CD4-positive, alpha-beta T cell (primary cell): ENCODE results near the gene SSUH2. TPM values are rescaled to one million over a fixed set of nuclear protein-coding genes. Genes with fewer than 3 reads are reported as not detected.

Experiments
- ATAC-seq: fragments of 200-7000 bp; cut with Tn5 transposase; one replicate; pipeline ENCODE4 v1.10.0; 2022; ENCODE audit warnings: mild to moderate bottlenecking; ENCODE audit not compliant: poor library complexity
- CTCF ChIA-PET: fragments of 350-600 bp; sonication (Branson Sonifier 250); formaldehyde crosslinking; loops from one replicate; lab custom pipeline; 2021; ENCODE audit warnings: antibody characterized with exemption, inconsistent platforms; lab: Charles Lee
- POLR2A ChIA-PET: fragments of 350-600 bp; sonication (Branson Sonifier 250); formaldehyde crosslinking; loops from one replicate; lab custom pipeline; 2021; ENCODE audit warnings: antibody characterized with exemption, inconsistent platforms; lab: Charles Lee
- DNase-seq, 14 experiments: peaks; one replicate each; pipeline ENCODE4 v3.0.0-alpha.2; 2013 to 2020; ENCODE audit warnings: mixed read lengths in 2 of 14
- H3K27ac ChIP-seq, 2 donors: one replicate each; pipeline versions ENCODE4 v1.5.1 to v1.7.0; 2013; ENCODE audit warnings: low read length in 2 of 2, low read depth in 1 of 2, mild to moderate bottlenecking in 1 of 2
- H3K27me3 ChIP-seq, 2 experiments: 1 replicate in 1 of 2; 2 replicates in 1 of 2; pipeline versions ENCODE4 v1.6.1 to v1.7.0; 2013; ENCODE audit warnings: low read length in 2 of 2, control low read depth in 1 of 2, mild to moderate bottlenecking in 1 of 2, moderate library complexity in 1 of 2; ENCODE audit not compliant: insufficient read depth in 2 of 2, control insufficient read depth in 1 of 2
- H3K36me3 ChIP-seq: one replicate; pipeline ENCODE4 v1.6.1; 2013; ENCODE audit warnings: low read length, control low read depth; ENCODE audit not compliant: insufficient read depth
- H3K4me1 ChIP-seq: one replicate; pipeline ENCODE4 v1.6.1; 2013; ENCODE audit warnings: low read length, control low read depth; ENCODE audit not compliant: insufficient read depth
- H3K4me3 ChIP-seq: one replicate; pipeline ENCODE4 v1.5.1; 2013; ENCODE audit warnings: mild to moderate bottlenecking, low read length, moderate library complexity
- H3K9me3 ChIP-seq, 2 experiments: 1 replicate in 1 of 2; 2 replicates in 1 of 2; pipeline versions ENCODE4 v1.6.1 to v1.7.0; 2013; ENCODE audit warnings: low read length in 2 of 2, mild to moderate bottlenecking in 2 of 2, control low read depth in 1 of 2, moderate library complexity in 1 of 2; ENCODE audit not compliant: control insufficient read depth in 1 of 2, insufficient read depth in 1 of 2
- H3K27ac Mint-ChIP-seq: one replicate; pipeline ENCODE4 v1.8.0; 2020; ENCODE audit warnings: mixed read lengths
- H3K27me3 Mint-ChIP-seq: one replicate; pipeline ENCODE4 v1.8.0; 2021; ENCODE audit warnings: mixed read lengths
- H3K36me3 Mint-ChIP-seq: one replicate; pipeline ENCODE4 v1.8.0; 2021; ENCODE audit warnings: low read depth, mixed read lengths
- H3K4me1 Mint-ChIP-seq: one replicate; pipeline ENCODE4 v1.8.0; 2021; ENCODE audit warnings: low read depth, mixed read lengths
- H3K4me3 Mint-ChIP-seq: one replicate; pipeline ENCODE4 v1.8.0; 2020; ENCODE audit warnings: mild to moderate bottlenecking, mixed read lengths
- H3K9me3 Mint-ChIP-seq: one replicate; pipeline ENCODE4 v1.8.0; 2020; ENCODE audit warnings: mixed read lengths
- CTCF ChIP-seq: fragments of 200-600 bp; IDR thresholded peaks from one replicate; pipeline ENCODE4 v1.8.0; 2022; ENCODE audit warnings: antibody characterized with exemption, mild to moderate bottlenecking
- intact Hi-C, 2 experiments: fragments of 100-400 bp; cut with DNase I in 1 of 2; cut with micrococcal nuclease in 1 of 2; formaldehyde crosslinking; loops; one replicate each; pipeline versions ENCODE4 v1.15.1 to v1.9.0; 2023 to 2025; cut with DNase I, micrococcal nuclease
- total RNA-seq, 174 experiments: library from RNA in 2 of 174; stranded (reverse) in 2 of 174; gene quantifications; one replicate each; pipeline ENCODE4 v1.2.3 and lab custom pipeline; 2021 to 2026

Gene SSUH2
- total RNA-seq, 2 experiments from 2014 or later, result not detected

- TF ChIP-seq CTCF, result no peak
- H3K27ac Mint-ChIP-seq, result no peak overlapping the region
- Histone ChIP-seq H3K4me3 (no peak overlapping the region), H3K27me3 (peaks cover 0 to 2% of the 10 kb centered on the region in 2 experiments), H3K9me3 (no peaks in the 10 kb centered on the region), H3K4me1 (no peaks in the 10 kb centered on the region), H3K36me3 (no peaks in the 10 kb centered on the region), H3K27ac (no peak overlapping the region)
- POLR2A ChIA-PET, result no interaction called here
- DNase-seq (no peak), ATAC-seq (no peak)
- no peaks in the 10 kb centered on the region for H3K9me3 Mint-ChIP-seq
- CTCF ChIA-PET, result no interaction called here
- H3K4me3 Mint-ChIP-seq, result no peak overlapping the region
- H3K27me3 Mint-ChIP-seq, result peaks cover 31% of the 10 kb centered on the region
- no peaks in the 10 kb centered on the region for H3K36me3 Mint-ChIP-seq
- intact Hi-C loops, result no loop called here
- no peaks in the 10 kb centered on the region for H3K4me1 Mint-ChIP-seq
Measured at GRCh38 chr3:8667463-8668091, 23.0 kb upstream of the SSUH2 start.

DNA sequence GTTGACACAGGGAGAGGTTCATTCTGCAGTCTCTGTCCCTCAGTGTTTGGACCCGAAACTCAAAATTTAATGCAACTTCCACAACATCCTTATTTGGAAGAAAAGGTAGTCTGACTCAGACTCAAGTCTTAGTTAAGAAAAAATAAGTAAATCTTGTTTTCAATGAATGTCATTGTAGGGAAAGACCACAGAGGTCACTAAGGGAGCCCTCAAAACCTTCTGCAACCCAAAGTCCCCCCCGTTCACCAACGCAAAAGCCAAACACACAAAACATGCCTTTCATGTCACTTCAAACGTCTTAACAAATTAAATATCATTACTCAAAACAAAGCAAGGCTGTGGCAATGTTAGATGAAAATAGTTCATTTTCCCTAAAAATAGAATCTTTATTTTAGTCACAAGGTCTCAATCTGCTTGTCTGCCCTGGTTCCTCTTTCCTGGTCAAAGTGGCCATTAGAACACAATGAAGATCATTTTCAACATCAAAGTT is 20.9 kb upstream of the SSUH2 start:
- Histone ChIP-seq H3K27ac (no peak overlapping the region), H3K9me3 (no peaks in the 10 kb centered on the region), H3K4me1 (no peaks in the 10 kb centered on the region), H3K4me3 (no peak overlapping the region), H3K27me3 (peaks cover 0 to 2% of the 10 kb centered on the region in 2 experiments), H3K36me3 (no peaks in the 10 kb centered on the region)
- Mint-ChIP-seq H3K4me3 (no peak overlapping the region), H3K27ac (no peak overlapping the region), H3K9me3 (no peaks in the 10 kb centered on the region), H3K27me3 (peaks cover 40% of the 10 kb centered on the region), H3K4me1 (no peaks in the 10 kb centered on the region), H3K36me3 (no peaks in the 10 kb centered on the region)
- intact Hi-C loops, result no loop called here
- ChIA-PET CTCF (no interaction called here), POLR2A (no interaction called here)
- no peak for DNase-seq
- no peak for TF ChIP-seq CTCF
- ATAC-seq, result no peak

DNA sequence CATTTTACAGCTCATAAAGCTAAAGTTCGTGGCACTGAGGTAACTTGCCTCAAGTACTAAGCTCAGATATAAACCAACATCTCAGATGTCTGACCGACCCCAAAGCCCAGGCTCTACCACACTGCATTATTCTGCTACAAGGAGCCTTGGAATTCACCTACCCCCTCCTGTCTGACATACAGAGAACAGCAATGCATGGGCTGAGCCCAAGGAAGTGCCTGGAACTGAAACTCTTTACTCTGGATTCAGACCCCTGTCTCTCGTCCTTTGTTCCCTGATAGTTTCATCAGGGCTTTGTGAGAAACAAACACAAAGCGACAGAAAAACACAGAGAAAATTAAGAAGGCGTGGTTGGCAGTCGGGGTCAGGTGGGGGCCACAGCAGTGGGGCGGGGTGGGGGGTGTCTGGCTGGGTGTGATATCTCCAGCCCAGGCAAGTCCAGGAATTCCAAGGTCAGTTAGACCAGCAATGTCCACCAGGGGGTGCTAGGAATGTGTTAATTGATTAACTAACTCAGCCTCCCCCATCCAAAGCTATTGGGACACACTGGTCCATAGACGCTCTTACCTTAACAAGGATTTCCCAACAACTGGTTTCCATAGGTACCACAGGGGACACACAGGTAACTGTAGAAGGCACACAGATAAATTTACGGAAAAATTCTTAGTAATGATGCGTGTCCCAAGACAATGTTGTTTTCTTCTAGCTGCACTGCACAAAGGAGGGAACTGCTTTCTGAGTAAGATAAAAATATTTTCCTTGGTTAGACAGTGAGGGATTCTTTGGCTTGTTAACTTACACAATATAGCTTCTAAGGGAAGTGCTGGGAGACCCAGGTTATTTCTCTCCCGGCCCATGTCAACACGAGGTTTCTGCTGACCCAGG is 18.8 kb upstream of the SSUH2 start:
- H3K9me3 ChIP-seq, result peaks cover 0 to 1% of the 10 kb centered on the region in 2 experiments
- Mint-ChIP-seq H3K4me1 (no peaks in the 10 kb centered on the region), H3K36me3 (no peaks in the 10 kb centered on the region), H3K9me3 (no peaks in the 10 kb centered on the region), H3K27me3 (peaks cover 54% of the 10 kb centered on the region), H3K27ac (no peak overlapping the region), H3K4me3 (no peak overlapping the region)
- H3K27ac ChIP-seq, result no peak overlapping the region
- intact Hi-C loops, result no loop called here
- H3K36me3 ChIP-seq, result no peaks in the 10 kb centered on the region
- no peaks in the 10 kb centered on the region for H3K4me1 ChIP-seq
- DNase-seq, result peak in 6 of 14 experiments; percentile 6 to 32 (median 18)
- TF ChIP-seq CTCF, result peak; percentile 48
- H3K27me3 ChIP-seq, result peaks cover 0 to 5% of the 10 kb centered on the region in 2 experiments
- ChIA-PET CTCF (interaction anchor here (0.5 kb wide), 1 partner anchor 122 kb away, joined by 3 read pairs; no protein-coding TSS in a partner anchor), POLR2A (no interaction called here)
- no peak overlapping the region for H3K4me3 ChIP-seq
- ATAC-seq, result no peak
